ENCODE measurements around the gene HJURP.
"Not testable (repeated sequence)": the region's sequence is repeated elsewhere in the genome, so short reads cannot be mapped to it uniquely, and the experiment has no call there.

The HJURP gene, protein sequence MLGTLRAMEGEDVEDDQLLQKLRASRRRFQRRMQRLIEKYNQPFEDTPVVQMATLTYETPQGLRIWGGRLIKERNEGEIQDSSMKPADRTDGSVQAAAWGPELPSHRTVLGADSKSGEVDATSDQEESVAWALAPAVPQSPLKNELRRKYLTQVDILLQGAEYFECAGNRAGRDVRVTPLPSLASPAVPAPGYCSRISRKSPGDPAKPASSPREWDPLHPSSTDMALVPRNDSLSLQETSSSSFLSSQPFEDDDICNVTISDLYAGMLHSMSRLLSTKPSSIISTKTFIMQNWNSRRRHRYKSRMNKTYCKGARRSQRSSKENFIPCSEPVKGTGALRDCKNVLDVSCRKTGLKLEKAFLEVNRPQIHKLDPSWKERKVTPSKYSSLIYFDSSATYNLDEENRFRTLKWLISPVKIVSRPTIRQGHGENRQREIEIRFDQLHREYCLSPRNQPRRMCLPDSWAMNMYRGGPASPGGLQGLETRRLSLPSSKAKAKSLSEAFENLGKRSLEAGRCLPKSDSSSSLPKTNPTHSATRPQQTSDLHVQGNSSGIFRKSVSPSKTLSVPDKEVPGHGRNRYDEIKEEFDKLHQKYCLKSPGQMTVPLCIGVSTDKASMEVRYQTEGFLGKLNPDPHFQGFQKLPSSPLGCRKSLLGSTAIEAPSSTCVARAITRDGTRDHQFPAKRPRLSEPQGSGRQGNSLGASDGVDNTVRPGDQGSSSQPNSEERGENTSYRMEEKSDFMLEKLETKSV

DNA sequence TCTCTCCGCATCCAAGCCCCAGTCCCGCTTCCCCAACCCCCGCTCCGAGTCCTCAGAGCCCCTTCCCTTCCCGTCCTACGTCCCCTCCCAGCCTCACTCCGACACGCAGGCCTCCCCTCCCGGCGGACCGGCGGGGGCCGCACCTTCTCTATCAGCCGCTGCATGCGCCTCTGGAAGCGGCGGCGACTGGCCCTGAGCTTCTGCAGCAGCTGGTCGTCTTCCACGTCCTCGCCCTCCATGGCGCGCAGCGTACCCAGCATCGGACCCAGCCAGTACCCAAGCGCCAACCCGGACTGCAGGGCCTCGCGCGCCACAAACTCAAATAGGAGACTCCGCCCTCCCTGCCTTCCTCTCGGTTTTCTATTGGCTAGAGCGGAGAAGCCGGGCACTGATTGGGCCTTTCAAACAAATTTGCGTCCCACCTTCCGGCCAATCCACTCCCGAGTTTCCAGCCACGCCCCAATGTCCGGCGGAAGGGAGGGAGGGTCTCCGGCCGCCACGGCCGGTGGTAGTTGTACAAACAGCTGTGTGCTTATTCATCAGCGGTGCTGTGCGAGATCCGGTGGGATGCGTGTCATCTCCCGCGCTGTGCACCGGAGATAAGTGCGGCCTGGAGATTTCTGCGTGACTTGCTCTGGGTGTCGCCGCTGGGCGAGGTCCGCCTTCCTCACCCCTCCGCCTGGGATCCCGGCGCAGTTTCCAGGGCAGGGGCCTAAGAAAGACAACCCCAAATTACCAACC, at the start of gene HJURP:
TSS of gene HJURP (minus strand) at position 295 of the 741 bp plus-strand sequence. CDS start at position 260, 35 bp downstream.
- peak; percentile 89 to 94 for DNase-seq

DNA sequence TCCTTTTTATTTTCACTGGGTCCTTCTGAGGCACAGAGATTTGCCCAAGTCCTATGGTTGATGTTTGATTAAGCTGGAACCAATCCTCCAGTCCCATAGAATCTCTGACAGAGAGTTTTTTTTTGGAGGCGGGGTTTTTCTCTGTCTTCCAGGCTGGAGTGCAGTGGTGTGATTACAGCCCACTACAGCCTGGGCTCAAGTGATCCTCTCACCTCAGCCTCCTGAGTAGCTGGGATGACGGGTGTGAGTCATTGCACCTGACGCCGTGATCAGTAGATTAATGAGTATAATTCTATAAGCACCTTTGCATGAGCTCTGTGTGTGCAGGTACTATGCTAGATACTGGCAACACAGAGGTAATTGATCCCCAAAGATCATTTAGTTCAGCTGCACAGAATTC, 47.5 kb upstream of the HJURP start:
- no peak for DNase-seq

DNA sequence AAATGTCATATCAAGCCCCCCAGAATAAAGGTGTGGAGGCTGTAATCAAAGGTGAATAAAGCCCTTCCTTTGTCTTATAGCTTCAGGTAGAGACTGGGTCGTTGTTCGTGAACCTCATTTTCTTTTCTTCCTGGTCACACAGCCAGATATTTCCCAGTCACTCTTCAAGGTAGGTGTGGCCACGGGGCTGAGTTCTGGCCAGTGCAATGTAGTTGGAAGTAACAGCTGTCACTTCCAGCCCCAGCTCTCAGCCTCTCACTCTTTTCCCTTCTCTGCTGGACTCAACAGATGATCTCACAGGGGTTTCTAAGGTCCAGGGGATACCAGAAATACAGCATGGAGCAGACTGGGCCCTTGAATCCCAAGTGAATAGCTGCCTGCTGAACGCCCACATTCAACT, 47.0 kb upstream of the HJURP start:
- no peak for DNase-seq

DNA sequence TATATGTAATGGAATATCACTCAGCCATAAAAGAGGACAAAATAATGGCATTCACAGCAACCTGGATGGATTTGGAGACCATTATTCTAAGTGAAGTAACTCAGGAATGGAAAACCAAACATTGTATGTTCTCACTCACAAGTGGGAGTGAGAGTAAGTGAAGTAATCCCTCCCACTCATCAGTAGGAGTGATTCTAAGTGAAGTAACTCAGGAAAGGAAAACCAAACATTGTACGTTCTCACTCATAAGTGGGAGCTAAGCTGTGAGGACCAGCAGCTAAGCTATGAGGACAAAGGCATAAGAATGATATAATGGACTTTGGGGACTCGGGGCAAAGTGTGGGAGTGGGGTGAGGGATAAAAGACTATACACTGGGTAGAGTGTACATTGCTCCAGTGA, 41.9 kb upstream of the HJURP start:
- DNase-seq: not testable (repeated sequence)

DNA sequence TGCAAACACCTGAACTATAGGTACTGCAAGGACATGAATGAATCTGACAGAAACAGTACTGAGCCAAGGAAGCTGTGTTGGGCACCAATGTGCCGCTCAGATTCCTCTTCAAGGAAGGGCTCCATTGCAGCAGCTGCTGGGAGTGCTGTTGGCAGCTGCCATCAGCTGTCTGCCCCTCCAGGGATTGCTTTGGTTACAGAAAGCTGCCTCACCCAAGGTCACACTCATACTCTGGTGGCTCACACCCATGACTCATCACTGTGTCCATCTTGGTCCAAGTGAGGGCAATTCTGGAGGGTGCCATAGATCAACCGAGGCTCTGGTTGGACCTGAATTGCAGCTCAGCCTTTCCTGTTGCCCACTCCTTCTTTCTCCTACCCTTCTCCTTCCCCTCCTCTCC, 38.5 kb upstream of the HJURP start:
- DNase-seq: no peak

DNA sequence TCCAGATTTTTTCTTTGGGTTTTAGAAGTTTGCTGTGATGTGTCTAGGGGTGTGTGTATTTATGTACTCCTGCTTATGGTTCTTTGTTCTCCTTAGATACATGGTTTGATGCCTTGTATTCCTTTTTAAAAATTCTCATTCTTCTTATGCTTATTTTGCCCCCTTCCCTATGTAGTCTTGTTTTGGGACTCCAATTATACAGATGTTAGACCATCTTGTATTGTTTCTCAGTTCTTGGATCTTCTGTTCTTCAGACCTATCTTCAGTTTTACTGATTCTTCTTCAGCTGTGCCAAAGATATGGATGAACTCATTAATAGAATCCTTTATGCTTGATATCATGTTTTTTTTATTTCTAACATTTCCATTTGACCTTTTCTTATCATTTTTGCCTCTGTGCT, 28.0 kb upstream of the HJURP start:
- DNase-seq: no peak

DNA sequence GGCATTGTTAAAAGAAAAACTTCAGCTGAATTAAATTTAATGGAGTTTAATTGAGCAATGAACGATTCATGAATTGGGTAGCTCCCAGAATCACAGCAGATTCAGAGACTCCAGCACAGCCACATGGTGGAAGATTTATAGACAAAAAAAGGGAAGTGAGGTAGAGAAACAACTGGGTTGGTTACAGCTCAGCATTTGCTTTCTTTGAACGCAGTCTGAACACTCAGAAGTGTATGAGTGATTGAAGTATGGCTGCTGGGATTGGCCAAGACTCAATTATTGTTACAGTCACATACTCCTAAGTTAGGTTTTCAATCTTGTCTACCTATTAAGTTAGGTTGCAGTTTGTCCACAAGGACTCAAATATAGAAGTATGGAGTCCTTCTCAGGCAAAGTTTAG, 17.8 kb upstream of the HJURP start:
- peak in 1 of 2 experiments; percentile 23 for DNase-seq

DNA sequence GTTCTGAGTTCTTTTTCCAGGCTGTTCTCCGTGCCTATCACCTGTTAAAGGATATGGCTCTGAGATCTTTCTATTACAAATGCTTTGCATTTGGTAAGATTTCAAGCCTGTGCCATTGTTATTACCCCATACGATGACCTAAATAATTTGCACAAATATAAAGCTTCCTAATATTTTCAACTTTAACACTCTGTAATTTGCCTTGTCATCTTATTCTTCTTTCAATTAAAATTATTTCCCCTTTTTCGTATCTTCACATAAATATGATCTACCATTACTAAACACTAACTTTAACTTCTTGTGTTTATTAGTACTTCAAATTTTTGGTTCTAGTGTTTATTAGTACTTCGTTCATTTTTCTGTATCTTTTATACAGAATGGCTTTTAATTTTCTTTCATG, 17.1 kb upstream of the HJURP start:
- no peak for DNase-seq

DNA sequence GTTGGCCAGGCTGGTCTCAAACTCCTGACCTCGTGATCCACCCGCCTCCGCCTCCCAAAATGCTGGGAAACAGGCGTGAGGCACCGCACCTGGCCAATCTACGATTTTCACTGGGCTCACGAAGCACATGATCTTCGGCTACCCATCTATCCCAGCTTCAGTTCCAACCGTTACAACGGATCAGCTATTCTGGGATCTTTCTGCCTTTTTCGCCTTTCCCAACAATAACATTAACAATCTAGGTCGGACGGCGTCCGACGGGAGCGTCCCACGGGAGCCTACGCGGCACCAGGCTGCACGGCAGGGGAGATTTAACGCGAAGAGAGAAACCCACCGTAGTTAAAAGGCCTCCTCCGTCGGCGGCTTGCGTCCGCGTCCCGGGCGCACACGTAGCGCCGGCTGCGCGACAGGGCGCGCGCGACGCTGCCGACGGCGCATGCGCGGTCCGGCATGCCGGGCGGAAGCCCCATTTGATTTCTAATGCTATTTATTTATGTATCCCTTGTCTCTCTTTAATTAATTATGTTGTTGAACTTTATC, 13.7 kb upstream of the HJURP start, which contains the start of gene MSL3B:
TSS of gene MSL3B (minus strand) at position 394 of the 540 bp plus-strand sequence.
- DNase-seq: peak; percentile 46 to 78

DNA sequence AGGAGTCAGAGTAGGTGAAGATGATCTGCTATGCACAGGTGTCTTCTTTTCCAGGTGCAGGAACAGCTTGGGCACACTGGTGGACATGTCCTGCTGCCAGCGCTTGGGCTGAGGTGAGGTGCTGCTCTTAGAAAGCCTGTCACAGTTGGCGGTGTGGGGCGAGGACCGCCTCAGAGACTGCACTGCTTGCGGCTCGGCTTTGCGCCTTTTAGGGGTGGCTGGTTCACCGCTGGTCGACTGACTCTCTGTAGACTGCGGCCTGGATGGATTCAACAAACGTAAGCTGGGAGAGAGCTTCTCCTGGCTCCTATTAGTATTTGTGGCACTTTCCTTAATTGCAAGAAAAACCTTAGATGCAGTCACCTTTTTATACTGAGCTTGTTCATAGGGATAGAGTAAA, 12.1 kb upstream of the HJURP start:
- DNase-seq: no peak

DNA sequence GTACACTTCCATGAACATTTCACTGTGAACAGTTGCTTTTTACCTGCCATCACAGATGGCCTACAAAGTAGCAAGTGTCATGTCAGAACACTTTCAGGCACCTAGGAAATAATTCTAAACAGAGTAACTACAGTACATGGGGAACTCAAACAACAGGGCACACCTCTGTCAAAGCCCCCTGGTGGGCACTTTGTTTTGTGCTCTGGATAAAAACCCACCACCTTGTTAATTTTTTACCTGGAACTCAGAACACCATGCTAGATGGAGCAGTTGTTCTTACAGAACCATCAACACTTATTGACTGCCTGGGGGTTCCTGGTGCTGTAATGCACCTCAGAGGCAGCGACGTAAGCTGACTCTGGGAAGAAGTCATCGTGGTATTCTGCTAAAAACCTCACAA, 11.5 kb upstream of the HJURP start:
- DNase-seq: no peak

DNA sequence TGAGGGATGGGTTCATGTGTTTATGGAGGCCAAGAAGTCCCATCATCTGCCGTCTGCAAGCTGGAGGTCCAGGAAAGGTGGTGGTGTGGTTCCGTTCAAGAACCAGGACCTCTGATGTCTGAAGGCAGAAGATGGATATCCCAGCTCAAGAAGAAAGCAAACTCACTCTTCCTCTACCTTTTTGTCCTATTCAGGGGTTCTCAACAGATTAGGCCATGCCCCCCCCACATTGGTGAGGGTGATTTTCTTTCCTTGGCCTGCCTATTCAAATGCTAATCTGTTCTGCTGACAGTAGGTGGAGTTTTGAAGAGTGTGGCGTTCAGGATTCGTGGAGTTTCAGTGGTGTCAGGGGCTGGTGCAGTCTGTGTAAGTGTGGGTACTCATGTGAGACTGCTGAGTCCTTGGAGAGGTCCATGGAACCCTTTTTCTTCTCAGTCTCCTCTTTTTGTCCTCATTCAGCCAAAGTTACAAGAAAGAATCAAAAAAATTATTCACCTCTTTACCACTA, 8.0 kb upstream of the HJURP start:
- DNase-seq: no peak

DNA sequence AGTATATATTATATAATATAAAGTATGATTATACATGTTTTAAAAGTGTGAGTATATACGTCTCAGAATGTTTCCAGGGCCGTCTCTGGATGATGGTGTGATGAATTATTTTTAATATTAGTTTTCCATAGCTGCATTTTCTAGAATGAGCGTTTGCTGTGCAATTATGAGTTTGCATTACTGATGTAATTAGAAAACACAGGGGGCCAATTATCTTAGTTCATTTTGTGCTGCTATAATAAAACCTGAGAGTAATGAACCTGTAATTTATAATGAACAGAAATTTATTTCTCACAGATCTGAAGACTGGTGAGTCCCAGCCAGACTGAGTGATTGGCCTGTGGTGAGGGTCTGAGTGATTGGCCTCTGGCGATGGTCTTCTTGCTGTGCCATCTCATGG, 4.0 kb upstream of the HJURP start:
- DNase-seq: no peak

DNA sequence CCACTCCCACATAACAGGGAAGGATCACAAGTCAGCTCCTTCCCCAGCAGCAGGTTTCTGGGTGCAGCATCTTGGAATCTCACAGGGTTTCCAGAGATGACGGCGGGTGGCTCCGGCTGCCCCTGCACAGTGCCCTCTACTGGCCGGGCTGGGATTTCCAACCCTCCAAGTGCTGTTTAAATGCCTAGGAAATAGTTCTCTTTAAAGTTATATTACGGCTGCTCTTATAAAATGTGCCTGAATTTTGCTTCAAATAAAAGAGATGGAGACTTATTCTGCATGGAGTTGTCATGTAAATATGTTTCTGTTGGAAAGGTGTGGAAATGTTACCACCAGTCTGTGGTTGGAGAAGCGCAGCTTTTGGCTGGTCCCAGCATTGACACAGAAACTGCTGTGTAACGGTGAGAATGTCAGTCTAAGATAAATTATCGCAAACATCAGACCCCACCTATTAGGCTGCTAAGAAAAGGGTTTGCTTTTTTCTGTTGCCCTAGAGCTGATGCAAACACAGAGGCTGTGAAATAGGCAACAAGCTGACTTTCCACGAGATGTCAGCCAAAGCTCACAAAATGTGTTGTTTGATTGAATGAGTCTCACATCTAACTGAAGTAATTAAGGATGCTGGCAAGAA, 3.3 kb upstream of the HJURP start:
- peak in 1 of 2 experiments; percentile 13 for DNase-seq

DNA sequence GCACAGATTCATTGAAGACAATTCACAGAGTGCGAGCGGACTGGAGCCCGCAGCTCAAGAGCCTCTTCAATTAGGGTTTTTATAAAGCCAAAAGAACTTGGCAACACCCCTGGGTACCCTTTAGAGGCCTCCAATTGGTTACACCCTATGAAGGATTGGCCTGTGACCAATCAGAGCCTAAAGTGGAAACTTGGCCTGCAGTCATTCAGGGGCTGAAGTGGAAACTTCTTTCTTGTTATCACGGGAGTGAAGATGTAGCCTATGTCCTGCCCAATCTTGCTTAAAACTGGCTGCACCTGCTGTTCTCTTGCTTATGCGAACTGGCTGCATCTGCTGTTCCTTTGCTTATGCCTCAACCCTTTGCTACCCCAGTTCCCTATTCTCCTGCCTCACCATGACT, 1.8 kb upstream of the HJURP start:
- no peak for DNase-seq

DNA sequence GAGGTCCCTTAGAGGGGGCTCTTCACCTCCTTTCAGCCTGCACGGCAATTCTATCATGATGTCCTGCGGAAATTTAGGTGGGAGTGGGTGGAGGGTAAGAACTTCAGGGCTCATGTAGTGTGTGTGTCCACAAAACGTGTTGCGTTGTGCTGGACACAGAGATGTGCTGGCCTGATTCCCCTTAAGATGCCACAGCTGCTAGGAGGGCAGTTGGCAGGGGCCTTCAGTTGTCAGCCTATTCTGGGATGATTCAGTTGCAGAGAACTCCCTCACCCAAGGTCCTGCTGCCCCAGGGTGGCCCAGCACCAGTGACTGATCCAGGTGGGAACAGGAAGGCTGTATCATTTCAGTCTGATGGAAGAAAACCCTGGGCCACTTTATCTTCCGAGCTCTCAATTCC, 1.0 kb upstream of the HJURP start:
- DNase-seq: no peak

DNA sequence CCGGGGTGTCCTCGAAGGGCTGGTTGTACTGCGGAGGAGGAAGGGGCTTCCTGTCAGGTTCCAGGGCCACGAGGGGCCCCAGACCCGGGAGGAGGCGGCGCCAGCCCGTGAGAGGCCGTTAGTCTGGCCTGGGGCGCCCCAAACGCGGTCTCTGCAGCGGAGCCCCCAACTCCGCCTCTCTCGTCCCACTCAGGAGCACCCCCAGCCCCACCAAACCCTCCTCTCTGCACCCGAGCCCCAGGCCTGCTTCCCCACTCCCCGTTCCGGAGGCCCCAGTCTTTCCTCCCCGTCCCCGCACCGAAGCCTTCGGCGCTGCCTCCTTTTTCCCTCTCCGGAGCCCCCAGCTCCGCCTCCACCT, 473 bp downstream of the HJURP start:
- DNase-seq: no peak

DNA sequence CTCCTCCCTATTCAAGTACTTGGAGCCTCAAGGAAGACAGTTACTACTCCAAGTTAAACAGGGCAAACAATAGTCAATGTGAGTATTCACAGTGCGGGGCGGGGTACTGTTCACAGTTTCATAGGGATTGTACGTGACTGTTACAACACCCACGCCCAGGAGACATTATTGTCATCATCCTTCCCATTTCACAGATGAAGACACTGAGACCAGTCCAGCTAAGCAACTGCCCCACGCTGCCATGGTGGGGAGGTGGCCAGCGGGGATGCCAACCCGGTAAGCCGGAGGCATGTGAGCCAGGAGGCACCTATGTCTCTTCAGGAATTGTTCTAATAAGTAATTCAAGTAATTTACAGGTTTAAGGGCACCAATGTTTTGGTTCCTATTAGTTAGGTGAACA, 982 bp downstream of the HJURP start:
- DNase-seq: no peak

DNA sequence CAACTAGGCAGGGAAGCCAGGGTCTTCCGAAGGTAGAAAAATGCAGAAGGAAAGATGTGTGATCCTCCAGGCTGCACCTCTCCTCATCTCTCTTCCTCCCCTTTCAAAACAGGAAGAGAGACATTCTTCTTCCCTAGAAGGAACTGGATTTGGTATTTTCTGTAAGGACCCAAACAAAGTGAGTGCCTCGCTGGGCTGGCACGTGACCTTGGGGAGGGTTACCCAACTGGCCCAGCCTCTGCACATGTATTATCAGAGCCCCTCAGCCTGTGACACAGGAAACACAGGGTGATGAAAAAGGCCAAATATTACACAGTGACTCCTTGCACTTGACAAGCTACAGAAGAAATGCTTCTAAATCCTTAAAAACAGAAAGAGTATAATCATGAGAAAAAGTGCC, 2.3 kb downstream of the HJURP start:
- DNase-seq: no peak

DNA sequence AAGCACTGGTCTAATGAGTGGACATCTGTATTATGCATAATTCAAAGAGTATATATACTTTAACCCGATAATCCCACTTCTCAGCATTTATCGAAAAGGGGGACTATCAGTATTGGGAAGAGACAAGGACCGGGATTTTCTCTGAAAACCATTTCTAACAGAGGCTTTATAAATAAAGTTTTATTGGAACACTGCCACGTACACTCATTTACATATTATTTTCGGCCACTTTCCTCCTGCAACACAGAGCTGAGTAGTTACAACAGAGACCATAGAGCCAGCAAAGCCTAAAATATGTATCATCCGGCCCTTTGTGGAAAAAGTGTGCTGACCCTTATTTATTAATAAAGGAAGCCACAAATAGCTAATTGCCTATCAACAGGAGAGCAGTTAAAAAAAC, 3.2 kb downstream of the HJURP start:
- no peak for DNase-seq

DNA sequence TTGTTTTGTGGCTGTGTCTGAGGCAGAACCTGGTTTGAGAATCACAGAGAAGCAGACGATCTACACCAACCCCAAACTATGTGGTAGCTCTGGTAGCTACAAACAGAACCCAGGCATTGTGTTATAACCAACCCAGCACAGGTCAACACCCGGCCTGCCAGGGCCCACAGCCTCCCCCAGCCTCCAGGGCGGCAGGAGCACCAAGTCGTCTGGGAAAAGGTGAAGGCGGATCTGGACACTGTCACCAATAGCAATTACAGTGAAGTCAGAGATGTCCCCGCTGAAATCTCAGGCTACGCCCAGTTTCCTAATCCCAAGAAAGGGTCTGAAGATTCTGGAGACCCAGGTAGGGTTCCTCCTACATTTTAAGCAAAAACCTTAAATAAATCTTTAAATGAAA, 3.6 kb downstream of the HJURP start:
- no peak for DNase-seq

DNA sequence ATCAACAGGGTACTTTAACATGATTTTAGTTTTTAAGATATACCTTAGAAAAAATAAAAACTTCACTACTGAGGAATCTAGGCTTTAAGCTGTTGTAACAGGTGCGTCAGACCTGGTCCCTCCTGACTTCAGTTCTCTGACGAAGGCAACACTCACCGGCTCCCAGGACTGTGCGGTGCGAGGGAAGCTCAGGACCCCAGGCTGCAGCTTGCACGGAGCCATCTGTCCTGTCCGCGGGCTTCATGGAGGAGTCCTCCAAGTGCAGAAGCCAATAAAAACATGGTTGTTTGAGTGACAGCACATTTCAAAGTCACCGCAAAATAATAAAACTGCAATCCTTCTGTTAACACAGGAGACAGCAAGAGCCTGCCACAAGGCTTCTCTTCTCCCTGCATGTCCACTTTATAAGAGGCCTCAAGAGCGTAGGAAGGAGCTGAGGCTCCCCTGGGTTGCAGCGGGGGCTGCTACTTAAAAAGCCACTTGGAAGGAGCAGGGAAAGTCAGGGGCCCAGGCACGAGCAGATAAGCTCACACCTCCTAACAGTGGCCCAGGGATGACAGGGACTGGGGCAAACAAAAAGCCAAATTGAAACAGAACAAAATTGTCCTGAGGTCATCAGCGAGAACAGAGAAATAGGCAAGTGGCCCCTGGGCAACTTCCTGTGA, 4.6 kb downstream of the HJURP start:
- DNase-seq: no peak

Measured in NCI-H446 (cell line).